GM19397 (cell line): ENCODE data around the gene PLEKHM2.
"Not testable (repeated sequence)": the region's sequence is repeated elsewhere in the genome, so short reads cannot be mapped to it uniquely, and the experiment has no call there.

Experiments used
- ATAC-seq: cut with Tn5 transposase; IDR thresholded peaks from one replicate; pipeline ENCODE4 v1.9.1; 2021; ENCODE audit warnings: mild to moderate bottlenecking, moderate library complexity; ENCODE audit not compliant: unreplicated experiment

Gene PLEKHM2

DNA sequence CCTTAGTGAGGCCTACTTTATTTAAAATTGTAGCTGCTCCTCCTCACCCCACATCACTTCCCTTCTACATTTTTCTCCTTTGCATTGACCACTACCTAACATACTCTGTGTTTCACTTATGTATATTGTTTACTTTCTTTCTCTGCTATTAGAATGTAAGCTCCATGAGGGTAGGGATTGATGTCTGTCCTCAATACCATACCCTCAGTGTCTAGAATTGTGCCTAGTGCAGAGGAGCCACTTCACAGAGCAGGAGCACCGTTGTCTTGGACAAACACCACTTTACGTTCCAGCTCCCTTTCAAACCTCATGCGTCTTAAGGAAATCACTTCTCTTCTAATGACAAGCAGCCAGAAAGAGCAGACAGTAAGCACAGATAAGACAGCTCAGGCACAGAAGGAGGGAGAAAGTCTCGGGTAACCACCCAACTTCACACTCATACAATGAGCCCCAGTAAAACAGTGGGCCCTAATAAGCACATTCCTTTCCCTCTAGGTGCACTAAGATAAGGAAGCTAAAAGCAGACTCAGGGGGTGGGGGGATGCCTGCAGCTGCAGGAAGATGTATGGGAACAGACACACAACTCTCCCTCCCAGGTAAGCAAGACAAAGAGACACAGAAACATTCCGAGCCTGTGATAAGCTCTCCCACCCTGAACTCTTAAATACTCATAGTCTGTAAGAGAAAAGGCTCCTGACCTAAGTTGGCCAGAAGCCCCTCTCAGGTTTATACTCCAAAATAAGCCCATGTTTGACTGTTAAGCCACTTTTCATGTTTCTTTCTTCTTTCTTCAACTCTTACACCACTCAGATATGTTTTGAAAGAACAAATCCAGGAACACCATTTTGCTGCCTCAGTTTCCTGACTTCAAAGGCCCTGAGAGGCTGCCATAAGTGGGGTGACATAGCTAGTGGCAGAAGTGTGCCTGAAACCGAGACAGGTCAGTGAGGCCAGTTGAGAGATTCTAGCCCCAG, 7.1 kb upstream of the PLEKHM2 start:
- no peak for ATAC-seq

DNA sequence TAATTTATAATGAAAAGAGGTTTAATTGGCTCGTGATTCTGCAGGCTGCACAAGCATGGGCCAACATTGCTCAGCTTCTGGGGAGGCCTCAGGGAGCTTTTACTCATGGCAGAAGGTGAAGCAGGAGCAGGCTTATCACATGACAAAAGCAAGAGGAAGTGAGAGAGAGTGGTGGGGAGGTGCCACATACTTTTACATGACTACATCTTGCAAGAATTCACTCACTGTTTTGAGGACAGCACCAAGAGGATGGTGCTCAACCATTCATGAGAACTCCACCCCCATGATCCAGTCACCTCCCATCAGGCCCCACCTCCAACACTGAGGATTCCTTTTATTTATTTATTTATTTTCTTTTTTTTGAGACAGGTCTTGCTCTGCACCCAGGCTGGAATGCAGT, 5.5 kb upstream of the PLEKHM2 start:
- no peak for ATAC-seq

DNA sequence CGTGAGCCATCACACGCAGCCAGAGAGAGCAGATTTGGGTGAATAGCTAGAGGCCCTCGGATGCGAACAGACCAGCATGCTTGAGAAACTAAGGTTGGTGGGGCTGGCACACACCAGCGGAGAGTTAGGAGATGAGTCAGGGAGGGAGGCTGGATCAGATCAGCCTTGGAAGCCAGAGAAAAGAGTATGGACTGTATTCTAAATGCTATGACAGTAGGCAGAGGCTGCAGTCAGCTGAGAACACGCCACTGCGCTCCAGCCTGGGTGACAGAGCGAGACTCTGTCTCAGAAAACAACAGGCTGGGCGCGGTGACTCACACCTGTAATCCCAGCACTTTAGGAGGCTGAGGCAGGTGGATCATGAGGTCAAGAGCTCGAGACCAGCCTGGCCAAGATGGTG, 4.0 kb upstream of the PLEKHM2 start:
- ATAC-seq: no peak

DNA sequence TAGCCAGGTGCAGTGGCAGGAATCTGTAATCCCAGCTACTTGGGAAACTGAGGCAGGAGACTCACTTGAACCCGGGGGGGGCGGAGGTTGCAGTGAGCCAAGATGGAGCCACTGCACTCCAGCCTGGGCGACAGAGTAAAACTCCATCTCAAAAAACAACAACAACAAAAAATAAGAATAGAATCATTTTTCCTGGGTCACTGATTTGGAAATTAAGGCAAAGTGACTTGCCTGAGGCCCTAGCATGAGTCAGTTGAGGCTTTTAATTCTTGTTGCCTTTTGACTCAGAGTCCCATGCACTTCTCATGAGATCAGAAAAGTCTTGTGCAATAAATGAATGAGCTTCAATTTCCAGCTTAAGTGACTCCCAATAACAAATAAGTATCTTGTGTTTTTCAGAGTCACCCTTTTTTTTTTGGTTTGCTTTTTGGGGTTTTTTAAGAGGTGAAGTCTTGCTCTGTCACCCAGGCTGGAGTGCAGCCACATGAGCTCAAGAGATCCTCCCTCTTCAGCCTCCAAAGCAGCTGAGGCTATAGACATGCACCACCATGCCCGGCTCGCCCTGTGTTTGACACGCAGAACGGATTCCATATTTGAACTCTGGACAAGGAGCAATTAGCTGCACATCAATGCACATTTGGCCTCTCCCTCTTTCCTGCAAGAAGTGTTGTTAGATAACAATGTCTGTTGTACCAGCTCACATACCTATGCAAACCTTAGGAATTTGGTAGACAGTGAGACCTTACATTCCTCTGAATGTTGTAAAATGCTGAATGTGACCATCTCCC, 3.4 kb upstream of the PLEKHM2 start:
- no peak for ATAC-seq

DNA sequence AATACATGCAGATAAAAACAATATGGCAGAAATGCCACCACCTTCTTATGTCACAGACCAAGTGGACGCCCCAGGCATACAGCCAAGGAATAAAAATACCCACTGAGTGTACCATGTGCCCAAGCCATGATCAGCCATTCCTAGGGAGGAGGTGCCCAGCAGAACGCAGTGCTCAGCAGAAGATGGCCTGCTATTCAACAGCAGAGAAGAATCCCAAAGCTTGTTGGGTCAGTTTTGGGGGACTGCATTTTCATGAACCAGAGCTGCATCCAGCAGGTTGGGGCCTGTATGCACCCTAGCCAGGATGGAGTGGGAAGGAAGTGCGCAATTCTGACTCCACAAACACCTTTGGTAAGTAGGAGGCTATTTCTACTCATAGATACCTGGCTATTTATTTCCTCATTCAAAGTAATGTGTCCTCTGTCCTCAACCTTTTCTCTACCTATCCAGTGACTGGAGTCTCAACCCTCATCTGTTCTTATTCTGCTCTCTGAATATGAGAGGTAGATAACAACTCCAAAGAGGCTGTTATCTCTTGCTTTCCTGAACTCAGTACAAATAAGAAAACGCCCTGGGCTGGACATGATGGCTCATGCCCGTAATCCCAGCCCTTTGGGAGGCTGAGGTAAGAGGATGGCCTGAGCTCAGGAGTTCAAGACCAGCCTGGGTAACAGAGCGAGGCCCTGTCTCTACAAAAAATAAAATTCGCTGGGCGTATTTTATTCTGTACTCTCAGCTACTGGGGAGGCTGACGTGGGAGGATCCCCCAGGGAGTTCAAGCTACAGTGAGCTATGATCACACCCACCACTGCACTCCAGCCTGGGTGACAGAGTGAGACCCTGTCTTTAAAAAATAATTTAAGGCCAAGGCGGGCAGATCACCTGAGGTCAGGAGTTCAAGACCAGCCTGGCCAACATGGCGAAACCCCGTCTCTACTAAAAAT, 2.5 kb upstream of the PLEKHM2 start:
- no peak for ATAC-seq

DNA sequence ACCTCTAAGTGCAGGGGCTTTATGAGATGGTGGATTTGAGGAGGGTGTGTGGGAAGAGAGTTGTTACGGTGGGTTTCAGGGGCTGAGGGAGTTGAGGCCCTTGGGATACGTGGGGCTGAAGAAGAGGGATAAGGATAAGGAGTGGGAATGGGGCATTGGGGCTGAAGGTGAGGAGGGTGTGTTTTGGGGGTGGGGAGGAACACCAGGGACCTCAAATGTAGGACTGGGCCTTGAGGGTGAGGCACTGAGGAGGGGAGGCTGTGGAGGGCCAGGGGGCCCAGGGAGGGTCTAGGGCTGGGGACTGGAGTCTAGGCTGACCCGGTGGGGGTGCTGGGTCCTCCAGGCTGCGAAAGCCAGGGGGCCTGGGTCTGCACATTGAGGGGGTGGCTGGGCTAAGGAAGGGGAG, 1.2 kb upstream of the PLEKHM2 start:
- no peak for ATAC-seq

DNA sequence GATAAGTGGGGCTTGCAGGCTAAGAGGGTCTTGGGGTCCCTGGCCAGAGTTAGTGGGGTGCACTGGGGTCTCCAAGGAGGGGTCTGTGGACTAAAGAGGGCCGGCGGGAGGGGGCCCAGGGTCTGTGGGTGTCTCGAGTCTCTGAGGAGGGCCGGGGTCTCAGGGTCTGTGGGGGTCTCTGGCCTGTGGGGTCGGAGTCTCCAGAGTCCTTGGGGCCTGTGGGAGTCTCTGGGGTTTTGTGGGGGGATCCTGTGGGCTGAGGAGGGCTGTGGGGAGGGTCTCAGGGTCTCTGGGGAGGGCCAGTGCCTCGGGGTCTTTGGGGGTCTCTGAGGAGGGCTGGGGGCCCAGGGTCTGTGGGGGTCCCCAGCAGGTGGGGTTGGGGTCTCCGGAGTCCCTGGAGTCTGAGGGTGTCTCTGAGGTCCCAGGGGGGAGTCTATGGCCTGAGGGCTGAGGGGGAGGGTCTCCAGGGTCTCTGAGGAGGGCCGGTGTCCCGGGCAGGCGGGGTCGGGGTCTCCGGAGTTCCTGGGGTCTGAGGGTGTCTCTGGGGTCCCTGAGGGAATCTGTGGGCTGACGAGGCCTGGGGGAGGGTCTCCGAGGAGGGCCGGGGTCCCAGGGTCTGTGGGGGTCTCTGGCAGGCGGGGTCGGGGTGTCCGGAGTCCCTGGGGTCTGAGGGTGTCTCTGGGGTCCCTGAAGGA, 628 bp upstream of the PLEKHM2 start:
- ATAC-seq: no peak

DNA sequence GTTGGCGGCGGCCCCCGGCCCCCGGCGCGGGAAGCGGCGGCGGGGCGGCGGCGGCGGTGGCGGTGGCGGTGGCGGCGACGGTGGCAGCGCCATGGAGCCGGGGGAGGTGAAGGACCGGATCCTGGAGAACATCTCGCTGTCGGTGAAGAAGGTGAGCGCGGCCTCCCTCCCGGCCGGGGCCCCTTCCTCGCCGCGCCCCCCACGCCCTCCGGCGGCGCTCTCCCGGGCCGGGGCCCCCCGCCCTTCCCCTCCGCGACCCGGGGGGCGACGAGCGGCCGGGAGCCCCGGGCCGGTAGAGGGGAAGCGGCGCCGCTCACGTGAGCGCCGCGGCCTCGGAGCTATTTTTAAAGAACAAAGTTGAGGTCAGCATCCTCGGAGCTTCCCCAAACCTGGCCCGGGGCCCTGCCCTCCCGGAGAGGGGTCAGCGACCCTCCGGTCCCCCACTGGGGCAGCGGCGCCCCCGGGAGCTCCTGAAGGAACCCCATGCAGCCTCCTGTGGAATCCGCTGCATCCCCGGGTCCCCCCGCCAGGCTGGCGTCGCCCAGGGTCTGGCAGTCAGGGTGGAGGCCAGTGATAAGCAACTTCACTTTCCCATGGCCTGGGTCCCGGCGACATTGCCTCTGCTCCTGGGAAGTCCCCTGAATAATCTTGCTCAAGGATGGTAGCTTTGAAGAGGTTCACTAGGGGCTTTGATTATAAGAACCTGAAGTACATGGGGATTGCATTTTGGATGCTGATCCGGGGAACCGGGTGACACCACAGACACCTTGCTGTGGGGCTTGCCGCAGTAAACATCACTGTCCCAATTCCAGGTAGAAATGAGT, 560 bp downstream of the PLEKHM2 start:
- ATAC-seq: peak; percentile 28

DNA sequence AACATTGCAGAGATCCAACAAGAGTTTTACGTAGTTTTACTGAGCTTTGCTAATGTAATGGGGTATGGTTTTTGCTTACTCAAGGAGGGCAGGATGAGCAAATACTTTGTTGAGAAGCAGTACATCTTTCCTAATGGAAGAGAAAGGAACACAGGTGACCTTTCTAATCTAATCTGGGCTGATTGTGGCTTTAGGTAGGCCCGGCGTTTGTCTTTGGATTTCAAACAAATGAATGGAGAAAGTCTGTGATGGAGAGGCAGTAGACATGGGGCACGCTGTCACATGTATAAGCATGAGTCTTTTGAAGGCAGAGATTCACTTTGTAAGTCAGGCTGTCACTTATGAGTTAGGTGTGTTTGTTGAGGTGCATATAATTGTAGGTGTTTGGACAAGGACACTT, 1.7 kb downstream of the PLEKHM2 start:
- ATAC-seq: no peak

DNA sequence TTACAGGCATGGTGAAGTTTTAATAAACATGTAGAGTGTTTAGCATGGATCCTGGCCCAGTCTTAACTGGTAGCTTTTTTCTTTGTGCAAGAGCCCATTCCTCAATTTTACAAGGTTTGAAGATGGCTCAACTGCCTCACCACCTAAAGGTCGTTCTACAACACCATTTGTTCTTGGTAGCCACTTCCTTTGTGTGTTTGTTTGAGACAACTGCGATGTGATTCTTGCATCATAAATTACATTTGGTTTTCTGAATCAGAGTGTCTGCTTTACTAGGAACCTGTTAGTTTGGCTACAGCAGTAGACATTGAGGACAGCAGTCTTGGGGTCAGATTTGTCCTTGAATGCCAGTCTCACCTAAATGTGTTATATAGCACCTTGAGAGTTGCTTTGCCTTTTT, 3.3 kb downstream of the PLEKHM2 start:
- no peak for ATAC-seq

DNA sequence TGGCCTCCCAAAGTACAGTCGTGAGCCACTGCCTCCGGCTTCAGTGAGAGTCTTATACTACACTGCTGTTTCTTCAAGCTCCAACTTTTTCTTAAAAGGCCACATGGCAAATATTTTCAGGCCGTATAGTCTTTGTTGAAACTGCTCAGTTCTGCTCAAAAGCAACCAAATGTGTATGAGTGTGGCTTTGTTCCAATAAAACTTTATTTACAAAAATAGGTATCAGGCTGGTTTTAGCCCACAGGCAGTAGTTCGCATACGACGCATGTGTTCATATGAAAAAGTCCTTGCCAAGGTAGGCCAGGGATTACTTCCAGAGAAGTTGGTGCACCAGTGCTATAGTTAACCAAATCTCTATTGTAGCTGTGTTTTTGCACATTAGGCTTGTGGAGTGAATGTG, 6.2 kb downstream of the PLEKHM2 start:
- ATAC-seq: no peak

DNA sequence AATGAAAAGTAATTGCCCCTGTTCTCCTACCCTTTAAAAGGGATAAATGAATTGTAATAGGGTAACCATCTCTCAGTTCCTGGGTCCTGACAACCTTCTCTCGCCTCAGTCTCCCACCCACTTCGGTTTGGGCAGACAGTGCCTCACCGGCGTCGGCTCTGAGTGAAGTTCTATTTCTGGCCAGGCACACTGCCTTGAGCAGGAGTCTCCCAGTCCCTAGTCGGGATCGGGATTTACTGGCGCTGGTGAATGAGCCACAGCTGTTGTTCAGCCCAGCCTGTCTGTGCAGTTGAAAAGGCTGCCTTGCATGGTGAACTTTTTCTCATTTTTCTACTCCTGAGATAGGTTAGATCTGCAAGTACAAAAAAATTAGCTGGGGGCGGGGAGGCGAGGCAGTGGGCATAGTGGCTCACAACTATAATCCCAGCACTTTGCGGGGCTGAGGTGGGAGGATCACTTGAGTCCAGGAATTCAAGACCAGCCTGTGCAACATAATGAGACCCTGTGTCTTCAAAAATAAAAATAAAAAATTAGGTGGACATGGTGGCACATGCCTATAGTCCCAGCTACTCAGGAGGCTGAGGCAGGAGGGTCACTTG, 7.4 kb downstream of the PLEKHM2 start:
- no peak for ATAC-seq

DNA sequence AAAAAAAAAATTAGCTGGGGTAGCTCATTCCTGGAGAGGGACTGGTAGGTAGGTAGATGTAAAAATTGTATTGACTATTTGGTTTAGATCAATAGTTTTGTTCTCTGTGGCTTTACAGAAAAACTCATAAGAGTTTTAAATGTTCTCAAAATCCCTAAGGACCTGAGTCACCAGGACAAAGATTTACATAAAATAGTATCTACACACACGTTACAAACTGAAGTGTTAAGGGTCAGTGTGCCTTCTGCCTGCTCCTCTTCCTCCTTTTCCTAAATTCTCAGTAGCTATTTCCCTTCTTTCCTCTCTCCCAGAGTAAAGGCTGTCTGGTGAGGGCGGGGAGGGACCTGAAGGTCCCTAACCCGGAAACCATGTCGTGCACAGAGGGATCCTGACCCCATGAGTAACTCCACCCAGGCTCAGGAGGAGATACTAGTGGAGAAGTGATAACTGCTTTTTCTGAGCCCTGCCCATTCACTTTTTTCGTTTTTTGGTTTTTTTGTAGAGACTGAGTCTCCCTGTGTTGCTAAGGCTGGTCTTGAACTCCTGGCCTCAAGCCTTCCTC, 8.1 kb downstream of the PLEKHM2 start:
- no peak for ATAC-seq

DNA sequence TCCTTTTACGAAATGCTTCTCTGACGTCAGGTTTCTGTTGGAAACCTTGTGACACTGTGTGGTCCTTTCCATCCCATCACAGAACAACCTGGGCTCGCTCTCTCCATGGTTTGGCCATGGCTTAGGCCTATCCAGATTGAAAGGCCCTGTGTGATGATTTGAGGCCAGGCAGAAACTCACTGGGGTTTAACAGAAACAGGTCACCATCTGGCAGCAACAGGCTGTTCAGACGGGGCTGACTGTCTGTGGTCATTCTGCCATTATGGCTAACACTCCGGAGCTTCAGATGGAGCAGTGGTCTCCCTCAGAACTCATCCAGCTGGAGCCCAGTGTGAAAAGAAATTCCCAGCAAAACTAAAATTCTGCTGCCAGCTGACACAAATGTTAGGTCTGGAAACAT, 9.3 kb downstream of the PLEKHM2 start:
- ATAC-seq: no peak

DNA sequence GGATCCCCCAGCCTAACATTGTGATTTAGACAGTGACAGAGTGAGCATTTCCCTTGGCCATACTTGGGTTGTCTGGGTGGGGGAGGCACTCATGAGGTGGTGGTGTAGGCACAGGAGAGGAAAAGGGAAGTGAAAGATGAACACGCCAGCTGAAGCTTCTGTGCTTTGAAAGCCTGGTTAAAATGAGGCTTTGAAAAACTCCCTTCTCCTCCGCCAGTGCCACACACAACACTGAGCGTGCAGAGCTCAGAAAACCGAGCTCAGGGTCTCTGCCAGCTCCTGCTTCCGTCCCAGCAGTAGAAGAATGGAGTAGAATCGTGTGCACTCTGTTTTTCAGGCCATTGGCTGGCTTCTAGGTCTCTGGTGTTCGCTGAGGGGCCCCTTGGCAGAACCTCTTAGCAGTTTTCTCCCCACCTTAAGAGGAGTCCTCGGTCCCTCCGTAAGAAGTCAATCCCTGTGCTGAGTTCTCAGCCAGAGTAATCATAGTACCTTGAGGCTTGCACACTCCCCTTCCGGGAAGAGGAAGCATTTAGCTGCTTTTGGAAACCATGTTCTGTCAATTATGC, 12.9 kb downstream of the PLEKHM2 start:
- peak; percentile 92 for ATAC-seq

DNA sequence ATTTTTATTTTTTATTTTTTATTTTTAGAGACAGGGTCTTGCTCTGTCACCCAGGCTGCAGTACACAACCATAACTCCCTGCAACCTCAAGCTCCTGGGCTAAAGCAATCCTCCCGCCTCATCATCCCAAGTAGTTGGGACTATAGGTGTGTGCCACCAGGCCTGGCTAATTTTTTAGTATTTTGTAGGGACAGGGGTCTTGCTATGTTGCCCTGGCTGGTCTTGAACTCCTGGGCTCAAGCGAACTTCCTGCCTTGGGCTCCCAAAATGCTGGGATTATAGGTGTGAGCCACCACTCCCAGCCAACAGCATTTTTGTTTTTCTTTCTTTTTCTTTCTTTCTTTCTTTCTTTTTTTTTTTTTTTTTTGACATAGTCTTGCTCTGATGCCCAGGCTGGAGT, 14.1 kb downstream of the PLEKHM2 start:
- ATAC-seq: no peak

DNA sequence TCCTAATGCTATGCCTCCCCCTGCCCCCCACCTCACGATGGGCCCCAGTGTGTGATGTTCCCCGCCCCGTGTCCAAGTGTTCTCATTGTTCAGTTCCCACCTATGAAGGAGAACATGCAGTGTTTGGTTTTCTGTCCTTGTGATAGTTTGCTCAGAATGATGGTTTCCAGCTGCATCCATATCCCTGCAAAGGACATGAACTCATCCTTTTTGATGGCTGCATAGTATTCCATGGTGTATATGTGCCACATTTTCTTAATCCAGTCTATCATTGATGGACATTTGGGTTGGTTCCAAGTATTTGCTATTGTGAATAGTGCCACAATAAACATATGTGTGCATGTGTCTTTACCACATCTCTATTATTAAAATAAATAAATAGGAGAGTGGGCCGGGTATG, 15.2 kb downstream of the PLEKHM2 start:
- not testable (repeated sequence) for ATAC-seq

DNA sequence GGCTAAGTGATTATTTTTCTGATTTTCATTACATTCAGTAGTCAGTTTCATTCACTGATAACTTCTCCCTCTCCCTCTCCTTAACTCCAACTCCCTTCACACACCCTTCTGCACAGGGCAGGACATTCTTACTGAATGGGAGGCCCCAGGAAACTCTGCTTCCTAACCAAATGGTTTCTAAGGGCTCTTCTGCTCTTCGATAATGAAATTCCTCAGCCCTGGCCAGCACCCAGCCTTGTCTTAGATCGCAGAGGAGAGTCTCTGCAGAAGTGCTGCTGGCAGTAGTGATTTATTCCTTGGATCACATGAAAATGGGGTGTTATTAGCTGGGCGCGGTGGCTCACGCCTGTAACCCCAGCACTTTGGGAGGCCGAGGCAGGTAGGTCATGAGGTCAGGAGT, 16.4 kb downstream of the PLEKHM2 start:
- no peak for ATAC-seq
